Parathyroid adenoma (tissue), 2 donors: ENCODE data around the gene WWTR1.

Experiments
- H2AFZ ChIP-seq: fragments of 300-600 bp; sonication (generic); one replicate; pipeline ENCODE4 v1.7.0; 2017; ENCODE audit warnings: antibody characterized with exemption, mild to moderate bottlenecking
- H3K27ac ChIP-seq: fragments of 300-600 bp; sonication (generic); one replicate; pipeline ENCODE4 v1.7.0; 2017
- H3K27me3 ChIP-seq: fragments of 300-600 bp; sonication (generic); one replicate; pipeline ENCODE4 v1.7.0; 2017; ENCODE audit warnings: low read length; ENCODE audit not compliant: control insufficient read depth, insufficient read depth
- H3K36me3 ChIP-seq: fragments of 300-600 bp; sonication (generic); one replicate; pipeline ENCODE4 v1.7.0; 2017; ENCODE audit warnings: low read length; ENCODE audit not compliant: control insufficient read depth, insufficient read depth
- H3K4me1 ChIP-seq: fragments of 300-600 bp; sonication (generic); one replicate; pipeline ENCODE4 v1.7.0; 2017; ENCODE audit warnings: control low read depth
- H3K4me2 ChIP-seq: fragments of 300-600 bp; sonication (generic); one replicate; pipeline ENCODE4 v1.7.0; 2017; ENCODE audit warnings: low read length
- H3K4me3 ChIP-seq: fragments of 300-600 bp; sonication (generic); one replicate; pipeline ENCODE4 v1.7.0; 2017; ENCODE audit warnings: low read depth, low read length
- H3K79me2 ChIP-seq: fragments of 300-600 bp; sonication (generic); one replicate; pipeline ENCODE4 v1.7.0; 2017; ENCODE audit warnings: control low read depth
- H3K9ac ChIP-seq: fragments of 300-600 bp; sonication (generic); one replicate; pipeline ENCODE4 v1.7.0; 2017; ENCODE audit warnings: mild to moderate bottlenecking
- H3K9me3 ChIP-seq: fragments of 300-600 bp; sonication (generic); one replicate; pipeline ENCODE4 v1.7.0; 2017; ENCODE audit warnings: low read length; ENCODE audit not compliant: control insufficient read depth
- CTCF ChIP-seq: fragments of 300-600 bp; sonication (generic); IDR thresholded peaks from one replicate; pipeline ENCODE4 v1.7.0; 2017; ENCODE audit warnings: antibody characterized with exemption, mild to moderate bottlenecking
- donor health status: primary hyperparathyroidism.

WWTR1 gene

GRCh38 chr3:149527531-149528339, 130.1 kb downstream of the WWTR1 start:
- H3K79me2 ChIP-seq = peaks cover 3% of the 10 kb centered on the region
- H3K27me3 ChIP-seq = no peaks in the 10 kb centered on the region
- H3K27ac ChIP-seq = no peak overlapping the region
- no peak overlapping the region for H3K4me2 ChIP-seq
- no peak for TF ChIP-seq CTCF
- peaks cover 3% of the 10 kb centered on the region for H3K4me1 ChIP-seq
- H3K9me3 ChIP-seq = no peaks in the 10 kb centered on the region
- no peak overlapping the region for H3K4me3 ChIP-seq
- no peaks in the 10 kb centered on the region for H3K36me3 ChIP-seq
- H2AFZ ChIP-seq = no peak overlapping the region
- no peak overlapping the region for H3K9ac ChIP-seq

DNA sequence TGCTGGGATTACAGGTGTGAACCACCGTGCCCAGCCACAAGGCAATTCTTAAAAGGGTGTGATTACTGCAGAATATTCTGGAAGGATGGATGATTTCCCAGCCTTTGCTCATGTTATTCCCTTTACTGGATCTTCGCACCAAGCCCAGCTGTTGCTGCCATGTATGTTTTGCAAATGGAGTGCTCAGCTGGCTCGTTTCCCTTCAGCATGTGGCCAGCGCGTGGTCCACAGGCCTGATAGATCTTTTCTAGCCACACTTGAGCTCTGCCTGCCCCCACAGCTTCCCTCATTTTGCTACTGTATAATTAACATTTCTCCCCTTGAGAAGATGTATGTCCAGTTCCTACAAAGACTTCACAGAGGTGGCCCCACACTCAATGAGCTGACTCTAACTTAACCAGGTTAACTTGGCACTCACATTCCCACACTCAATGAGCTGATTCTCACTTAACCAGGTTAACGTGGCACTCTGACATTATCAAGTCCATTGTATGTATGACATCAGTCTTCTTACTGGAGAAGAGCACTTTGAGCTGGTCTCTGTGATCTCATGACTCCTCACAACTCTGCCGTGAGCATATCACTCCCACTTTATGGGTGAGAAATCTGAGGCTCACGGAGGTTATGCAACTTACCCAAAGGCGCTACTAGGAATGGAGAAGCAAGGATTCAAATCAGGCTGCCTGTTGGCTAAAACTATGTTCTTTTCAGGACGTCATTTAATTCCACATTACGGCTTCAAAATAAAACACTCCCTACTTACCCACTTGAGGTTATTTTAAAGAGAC, 134.1 kb downstream of the WWTR1 start:
- no peaks in the 10 kb centered on the region for H3K36me3 ChIP-seq
- H3K9ac ChIP-seq = no peak overlapping the region
- H3K9me3 ChIP-seq = no peaks in the 10 kb centered on the region
- H3K4me3 ChIP-seq = no peak overlapping the region
- H3K27me3 ChIP-seq = no peaks in the 10 kb centered on the region
- H3K4me1 ChIP-seq = no peaks in the 10 kb centered on the region
- H3K4me2 ChIP-seq = no peak overlapping the region
- no peaks in the 10 kb centered on the region for H3K79me2 ChIP-seq
- no peak overlapping the region for H2AFZ ChIP-seq
- TF ChIP-seq CTCF = no peak
- no peak overlapping the region for H3K27ac ChIP-seq

DNA sequence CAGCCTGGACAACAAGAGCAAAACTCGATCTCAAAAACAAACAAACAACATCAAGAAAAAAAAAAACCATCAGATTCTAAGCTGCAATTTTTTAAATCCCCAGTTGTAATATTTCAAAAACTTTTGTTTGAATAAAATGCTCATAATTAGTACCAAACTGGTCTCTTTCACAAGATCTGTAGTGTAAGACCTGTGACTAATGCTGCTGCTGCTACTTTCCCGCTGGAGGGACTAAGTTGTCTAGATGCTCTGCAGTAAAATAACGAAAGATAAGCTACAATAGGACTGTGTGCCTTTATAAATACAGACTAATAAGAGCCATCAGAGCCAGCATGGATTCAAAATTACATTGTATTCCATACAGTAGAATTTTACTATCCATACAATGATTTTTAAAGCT, 137.9 kb downstream of the WWTR1 start:
- Histone ChIP-seq H3K9ac (no peak overlapping the region), H3K4me3 (no peak overlapping the region), H3K27ac (no peak overlapping the region), H3K36me3 (no peaks in the 10 kb centered on the region), H3K9me3 (no peaks in the 10 kb centered on the region), H3K4me1 (no peaks in the 10 kb centered on the region), H3K27me3 (no peaks in the 10 kb centered on the region), H3K4me2 (no peak overlapping the region), H2AFZ (no peak overlapping the region), H3K79me2 (no peaks in the 10 kb centered on the region)
- TF ChIP-seq CTCF = no peak

GRCh38 chr3:149516920-149517319, 140.9 kb downstream of the WWTR1 start:
- H2AFZ ChIP-seq = no peak overlapping the region
- no peaks in the 10 kb centered on the region for H3K27me3 ChIP-seq
- H3K79me2 ChIP-seq = no peaks in the 10 kb centered on the region
- H3K36me3 ChIP-seq = no peaks in the 10 kb centered on the region
- no peak overlapping the region for H3K4me2 ChIP-seq
- TF ChIP-seq CTCF = no peak
- no peaks in the 10 kb centered on the region for H3K4me1 ChIP-seq
- H3K27ac ChIP-seq = no peak overlapping the region
- H3K9ac ChIP-seq = no peak overlapping the region
- no peak overlapping the region for H3K4me3 ChIP-seq
- H3K9me3 ChIP-seq = no peaks in the 10 kb centered on the region
